ENCODE data around the gene TMEM242. TPM values are rescaled to one million over a fixed set of nuclear protein-coding genes. Genes with fewer than 3 reads are reported as not detected.
"Not testable (repeated sequence)": the region's sequence is repeated elsewhere in the genome, so short reads cannot be mapped to it uniquely, and the experiment has no call there.

Gene TMEM242
- total RNA-seq, 2 donors from 2014 or later, result 4.8 to 8.4 TPM

- no peaks in the 10 kb centered on the region for H3K36me3 Mint-ChIP-seq
- DNase-seq (ENCODE audit: low spot score in 2 of 2), result no peak
- no peaks in the 10 kb centered on the region for H3K9me3 Mint-ChIP-seq
- no peak for ATAC-seq
- no peak overlapping the region for H3K27ac Mint-ChIP-seq
Observed at GRCh38 chr6:157330831-157331230, 7.5 kb upstream of the TMEM242 start.

- Mint-ChIP-seq H3K27ac (no peak overlapping the region), H3K36me3 (no peaks in the 10 kb centered on the region), H3K9me3 (no peaks in the 10 kb centered on the region)
- DNase-seq (ENCODE audit: low spot score in 2 of 2), result no peak
- no peak for ATAC-seq
Observed at GRCh38 chr6:157329829-157330228, 6.5 kb upstream of the TMEM242 start.

- ATAC-seq (no peak), DNase-seq (ENCODE audit: low spot score in 2 of 2) (no peak)
- Mint-ChIP-seq H3K27ac (no peak overlapping the region), H3K36me3 (peaks cover 0 to 6% of the 10 kb centered on the region in 2 donors), H3K9me3 (no peaks in the 10 kb centered on the region)
Observed at GRCh38 chr6:157328108-157328692, 4.9 kb upstream of the TMEM242 start.

- Mint-ChIP-seq H3K27ac (no peak overlapping the region), H3K36me3 (peaks cover 0 to 6% of the 10 kb centered on the region in 2 donors), H3K9me3 (no peaks in the 10 kb centered on the region)
- ATAC-seq, result no peak
- DNase-seq (ENCODE audit: low spot score in 2 of 2), result no peak
Observed at GRCh38 chr6:157326979-157327378, 3.7 kb upstream of the TMEM242 start.

DNA sequence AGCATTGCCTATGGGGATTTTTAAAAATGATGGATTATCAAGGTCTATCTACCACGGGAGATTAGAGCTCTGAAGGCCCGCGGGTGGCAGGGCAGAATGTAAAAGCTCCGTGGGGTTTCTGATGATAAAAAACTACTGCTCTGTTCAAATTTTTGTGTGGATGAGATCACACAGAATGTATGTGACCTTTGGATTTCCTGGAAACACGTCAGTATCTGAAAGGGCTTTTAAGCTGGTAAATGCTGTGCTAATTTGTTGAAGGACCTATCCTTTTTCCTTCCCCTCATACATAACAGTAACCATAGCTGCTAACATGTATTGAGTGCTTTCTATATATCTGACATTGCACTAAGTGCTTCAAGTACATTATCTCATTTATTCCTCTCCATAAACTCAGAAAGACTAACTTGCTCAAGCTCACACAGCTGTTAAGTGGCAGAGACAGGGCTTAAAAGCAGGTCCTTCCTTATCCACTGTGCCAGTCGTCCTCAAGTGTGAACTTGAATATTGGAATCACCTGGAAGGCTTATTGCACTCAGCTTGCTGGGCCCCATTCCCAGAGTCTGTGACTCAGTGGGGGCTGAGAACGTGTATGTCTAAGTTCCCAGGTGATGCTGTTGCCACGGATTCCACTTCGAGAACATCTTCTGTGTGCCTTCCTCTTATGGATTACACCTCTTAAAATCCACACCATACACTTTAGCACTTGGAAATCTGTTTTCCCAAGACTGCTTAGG is 1.9 kb upstream of the TMEM242 start:
- no peak for DNase-seq (ENCODE audit: low spot score in 2 of 2)
- no peak overlapping the region for H3K27ac Mint-ChIP-seq

DNA sequence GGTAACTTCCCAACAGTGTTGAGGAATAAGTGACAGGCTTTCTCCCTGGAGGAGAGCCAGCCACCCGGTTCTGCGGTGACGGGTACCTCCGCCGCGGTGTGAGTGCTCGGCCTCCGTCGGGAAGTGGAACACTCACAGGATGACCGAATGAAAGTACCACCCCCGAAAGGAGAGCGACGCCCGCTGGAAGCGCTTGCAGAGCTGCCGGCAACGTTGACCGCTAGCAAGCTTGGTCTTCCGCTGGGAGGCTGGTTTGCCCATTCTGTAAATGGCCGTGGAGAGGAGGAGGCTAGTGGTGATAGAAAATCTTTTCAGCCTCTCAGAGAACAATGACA is 614 bp upstream of the TMEM242 start:
- peak; percentile 15 to 67 for ATAC-seq
- H3K9me3 Mint-ChIP-seq, result no peaks in the 10 kb centered on the region
- peak; percentile 24 to 64 for DNase-seq (ENCODE audit: low spot score in 2 of 2)

More for the DNA sequence above, 1.9 kb upstream of the TMEM242 start:
- Mint-ChIP-seq H3K9me3 (no peaks in the 10 kb centered on the region), H3K36me3 (peaks cover 0 to 6% of the 10 kb centered on the region in 2 donors)
- ATAC-seq, result no peak

DNA sequence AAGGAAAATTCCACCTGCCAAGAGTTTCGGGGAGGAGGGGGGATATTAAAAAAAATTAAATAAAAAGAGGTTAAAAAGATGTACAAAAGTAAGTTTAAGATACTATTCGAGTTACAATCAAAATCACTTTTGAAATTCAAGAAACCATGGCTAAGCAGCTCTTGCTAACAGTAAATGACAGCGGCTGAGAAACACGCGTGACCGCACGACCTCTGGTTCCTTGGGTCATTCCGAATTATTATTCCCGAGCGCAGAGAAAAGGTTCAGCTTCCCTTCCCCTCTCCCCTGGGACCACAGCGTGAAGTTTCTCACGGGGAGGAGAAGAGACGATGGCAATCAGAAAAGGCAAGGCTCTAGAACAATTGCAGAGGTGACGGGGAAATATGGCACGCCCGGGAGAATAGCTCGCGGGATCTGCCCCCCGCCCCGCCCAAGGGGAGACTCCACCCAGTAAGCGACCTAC is 496 bp downstream of the TMEM242 start:
- no peak for DNase-seq (ENCODE audit: low spot score in 2 of 2)
- H3K27ac Mint-ChIP-seq, result peak overlapping the region; percentile 85 to 90
- peak in 1 of 2 donors; percentile 84 for ATAC-seq

More for the DNA sequence above, 614 bp upstream of the TMEM242 start:
- Mint-ChIP-seq H3K27ac (peak overlapping the region; percentile 77 to 85), H3K36me3 (peaks cover 0 to 6% of the 10 kb centered on the region in 2 donors)

DNA sequence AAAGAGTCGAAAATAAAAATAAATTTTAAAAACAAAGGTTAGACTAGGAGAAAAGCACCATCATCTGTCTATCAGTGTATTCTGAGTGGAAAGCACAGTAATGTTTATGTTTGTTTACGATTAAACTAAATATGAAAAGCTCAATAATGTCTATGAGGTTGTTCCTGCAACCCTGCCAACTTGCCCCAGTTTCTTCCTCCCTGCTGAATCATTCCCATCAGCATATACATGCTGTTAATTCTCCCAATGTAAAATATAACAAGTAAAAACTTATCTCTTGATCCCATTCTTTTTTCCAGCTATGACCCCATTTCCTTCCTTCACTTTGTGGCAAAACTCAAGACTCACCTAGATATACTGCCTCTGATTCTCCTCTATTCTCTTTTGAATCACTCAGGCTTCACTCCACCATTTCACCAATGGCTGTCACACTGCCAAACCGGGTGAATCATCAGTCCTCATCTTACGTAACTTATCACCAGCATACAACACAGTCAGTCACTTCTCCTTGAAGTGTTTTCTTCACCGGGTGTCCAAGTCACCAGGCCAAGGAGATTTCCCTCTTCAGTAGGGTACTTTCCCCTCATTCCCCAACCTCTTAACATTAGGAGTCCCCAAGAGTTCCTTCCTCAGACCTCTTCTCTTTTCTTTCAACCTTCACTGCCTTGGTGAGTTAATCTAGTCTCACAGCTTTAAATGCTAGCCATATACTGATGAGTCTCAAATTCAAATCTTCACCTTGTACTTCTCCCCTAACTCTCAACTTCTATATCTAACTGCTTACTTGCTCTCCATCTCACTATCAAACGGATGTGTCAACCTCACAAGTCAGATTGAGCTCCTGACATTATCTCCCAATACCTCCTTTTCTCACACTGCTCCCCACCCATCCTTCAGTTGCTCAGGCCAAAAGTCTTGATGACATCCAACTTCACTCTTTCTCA is 6.2 kb downstream of the TMEM242 start:
- Mint-ChIP-seq H3K36me3 (no peaks in the 10 kb centered on the region), H3K9me3 (no peaks in the 10 kb centered on the region), H3K27ac (peak overlapping the region; percentile 22 to 69)
- peak; percentile 69 to 85 for ATAC-seq
- peak in 1 of 2 donors; percentile 17 for DNase-seq (ENCODE audit: low spot score in 2 of 2)

More for the DNA sequence above, 496 bp downstream of the TMEM242 start:
- Mint-ChIP-seq H3K9me3 (no peaks in the 10 kb centered on the region), H3K36me3 (peaks cover 0 to 6% of the 10 kb centered on the region in 2 donors)

DNA sequence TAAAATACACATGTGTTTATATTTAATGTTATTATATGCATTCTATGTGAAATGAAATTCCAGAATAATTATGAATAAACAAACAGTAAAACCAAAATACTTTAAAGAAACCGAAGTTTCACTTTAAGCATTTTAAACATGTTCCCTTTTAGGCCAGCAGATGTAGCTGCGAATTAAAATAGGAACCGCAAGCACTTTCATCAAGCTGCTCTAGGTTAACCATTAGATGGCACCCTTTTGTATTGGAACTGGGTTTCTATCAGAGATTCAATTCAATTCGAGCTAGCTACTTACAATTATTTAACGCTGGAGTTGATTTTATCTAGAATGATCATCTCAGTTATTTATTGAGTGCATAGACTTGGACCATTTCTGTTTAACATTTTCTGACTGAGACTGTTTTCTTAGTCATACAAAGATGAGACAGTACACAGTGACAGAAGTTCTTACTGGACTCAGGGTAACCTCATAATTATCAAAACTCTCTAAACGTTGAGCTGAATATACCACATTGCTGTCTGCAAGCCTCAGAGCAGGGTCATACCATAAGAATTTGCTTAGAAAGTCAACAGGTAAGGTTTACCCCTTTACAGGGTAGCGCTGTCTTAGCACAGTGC is 8.5 kb downstream of the TMEM242 start:
- Mint-ChIP-seq H3K27ac (no peak overlapping the region), H3K36me3 (no peaks in the 10 kb centered on the region), H3K9me3 (no peaks in the 10 kb centered on the region)
- ATAC-seq (peak; percentile 51 to 83), DNase-seq (ENCODE audit: low spot score in 2 of 2) (no peak)

- H3K36me3 Mint-ChIP-seq, result no peaks in the 10 kb centered on the region
- DNase-seq (ENCODE audit: low spot score in 2 of 2) (no peak), ATAC-seq (no peak)
- no peaks in the 10 kb centered on the region for H3K9me3 Mint-ChIP-seq
- no peak overlapping the region for H3K27ac Mint-ChIP-seq
Observed at GRCh38 chr6:157313531-157314467, 9.5 kb downstream of the TMEM242 start.

DNA sequence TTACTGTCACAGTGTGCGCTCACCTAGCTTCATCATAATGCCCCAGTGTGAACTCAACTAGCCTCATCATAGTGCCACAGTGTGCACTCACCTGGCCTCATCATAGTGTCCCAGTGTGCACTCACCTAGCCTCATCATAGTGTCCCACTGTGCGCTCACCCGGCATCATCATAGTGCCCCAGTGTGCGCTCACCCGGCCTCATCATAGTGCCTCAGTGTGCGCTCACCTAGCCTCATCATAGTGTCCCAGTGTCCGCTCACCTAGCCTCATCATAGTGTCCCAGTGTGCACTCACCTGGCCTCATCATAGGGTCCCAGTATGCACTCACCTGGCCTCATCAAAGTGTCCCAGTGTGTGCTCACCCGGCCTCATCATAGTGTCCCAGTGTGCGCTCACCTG is 10.6 kb downstream of the TMEM242 start:
- Mint-ChIP-seq H3K9me3 (no peaks in the 10 kb centered on the region), H3K36me3 (no peaks in the 10 kb centered on the region), H3K27ac (no peak overlapping the region)

DNA sequence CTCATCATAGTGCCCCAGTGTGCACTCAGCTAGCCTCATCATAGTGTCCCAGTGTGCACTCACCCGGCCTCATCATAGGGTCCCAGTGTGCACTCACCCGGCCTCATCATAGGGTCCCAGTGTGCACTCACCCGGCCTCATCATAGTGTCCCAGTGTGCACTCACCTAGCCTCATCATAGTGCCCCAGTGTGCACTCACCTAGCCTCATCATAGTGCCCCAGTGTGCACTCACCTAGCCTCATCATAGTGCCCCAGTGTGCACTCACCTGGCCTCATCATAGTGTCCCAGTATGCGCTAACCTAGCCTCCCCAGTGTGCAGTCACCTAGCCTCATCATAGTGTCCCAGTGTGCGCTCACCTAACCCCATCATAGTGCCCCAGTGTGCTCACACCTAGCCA is 12.6 kb downstream of the TMEM242 start:
- H3K36me3 Mint-ChIP-seq; ATAC-seq; DNase-seq (ENCODE audit: low spot score in 2 of 2); H3K9me3 Mint-ChIP-seq; H3K27ac Mint-ChIP-seq: not testable (repeated sequence)

More for the DNA sequence above, 10.6 kb downstream of the TMEM242 start:
- no peak for ATAC-seq
- no peak for DNase-seq (ENCODE audit: low spot score in 2 of 2)

- Mint-ChIP-seq H3K27ac (no peak overlapping the region), H3K9me3 (no peaks in the 10 kb centered on the region), H3K36me3 (no peaks in the 10 kb centered on the region)
- DNase-seq (ENCODE audit: low spot score in 2 of 2) (no peak), ATAC-seq (no peak)
Observed at GRCh38 chr6:157307661-157308060, 15.7 kb downstream of the TMEM242 start.

DNA sequence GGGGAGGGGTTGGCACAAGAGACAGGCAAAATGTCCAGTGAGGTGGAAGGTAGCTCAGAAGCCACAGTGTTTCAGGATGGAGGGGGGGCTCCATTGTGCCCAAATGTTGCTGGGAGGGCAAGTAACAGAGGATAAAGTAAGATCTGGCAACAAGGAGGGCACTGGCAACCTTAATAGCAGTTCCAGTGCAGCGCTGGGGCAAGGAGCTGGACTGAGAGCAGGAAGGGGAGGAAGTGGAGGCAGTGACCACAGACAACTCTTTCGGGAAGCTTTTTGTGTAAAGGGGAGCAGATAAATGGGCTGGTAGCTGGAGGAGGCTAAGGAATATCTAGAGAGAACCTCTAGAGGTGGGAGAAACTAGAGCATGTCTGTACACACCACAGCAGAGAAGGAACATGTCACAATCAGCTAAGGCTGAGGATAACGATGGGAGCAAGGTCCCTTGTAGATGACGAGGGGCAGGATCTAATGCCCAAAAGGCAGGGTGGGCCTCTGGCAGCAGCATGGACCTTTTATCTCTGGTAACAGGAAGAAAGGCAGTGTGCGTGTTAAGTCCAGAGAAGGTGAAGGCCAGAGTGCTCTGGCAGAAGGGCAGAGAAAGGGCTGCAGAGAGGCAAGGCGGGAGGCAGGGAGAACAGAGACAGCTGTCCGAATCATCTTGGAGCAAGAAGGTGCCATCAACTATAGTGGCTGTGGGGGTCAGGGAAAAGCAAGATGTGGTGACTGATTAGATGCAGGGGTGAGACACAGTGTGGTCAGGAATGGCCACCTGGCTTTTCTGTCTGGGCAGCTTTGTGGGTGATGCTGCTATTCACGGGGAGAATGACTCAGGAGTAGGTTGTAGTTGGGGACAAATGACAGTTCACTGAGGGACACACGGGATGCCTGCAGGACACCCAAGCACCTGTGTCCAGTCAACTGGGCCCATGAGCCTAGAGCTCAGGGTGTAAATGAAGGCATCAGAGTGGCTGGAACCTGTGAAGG is 17.4 kb downstream of the TMEM242 start:
- H3K36me3 Mint-ChIP-seq, result no peaks in the 10 kb centered on the region
- peak in 1 of 2 donors; percentile 68 for ATAC-seq

More for the DNA sequence above, 17.4 kb downstream of the TMEM242 start:
- DNase-seq (ENCODE audit: low spot score in 2 of 2), result no peak
- Mint-ChIP-seq H3K27ac (no peak overlapping the region), H3K9me3 (no peaks in the 10 kb centered on the region)
